AG04449 (cell line): ENCODE data around the gene MON1A.
"Not testable (repeated sequence)": the region's sequence is repeated elsewhere in the genome, so short reads cannot be mapped to it uniquely, and the experiment has no call there.

ENCODE experiments used
- CTCF ChIA-PET: fragments of 350-600 bp; formaldehyde crosslinking; extraction: SDS; loops from one replicate; lab custom pipeline; 2021; ENCODE audit warnings: antibody characterized with exemption; lab: Yijun Ruan, JAX
- POLR2A ChIA-PET: fragments of 400-600, 350-600 bp; formaldehyde crosslinking; extraction: SDS; loops from one replicate; lab custom pipeline; 2020; ENCODE audit warnings: antibody characterized with exemption, inconsistent platforms; lab: Yijun Ruan, JAX
- DNase-seq: peaks from one replicate; pipeline ENCODE4 v3.0.0-alpha.2; 2010; ENCODE audit warnings: low read depth, low spot score
- H3K4me3 ChIP-seq: 2 replicates; pipeline ENCODE4 v1.5.1; 2011; ENCODE audit warnings: low read depth, mild to moderate bottlenecking, control low read depth, low read length
- TF ChIP-seq, protein P1 (sequence below): IDR thresholded peaks from one replicate; pipeline ENCODE4 v1.5.1; 2011; ENCODE audit warnings: mild to moderate bottlenecking, moderate library complexity, low read length, control low read depth, inconsistent platforms; ENCODE audit not compliant: insufficient read depth; ENCODE audit errors: missing control alignments

MON1A gene

DNA sequence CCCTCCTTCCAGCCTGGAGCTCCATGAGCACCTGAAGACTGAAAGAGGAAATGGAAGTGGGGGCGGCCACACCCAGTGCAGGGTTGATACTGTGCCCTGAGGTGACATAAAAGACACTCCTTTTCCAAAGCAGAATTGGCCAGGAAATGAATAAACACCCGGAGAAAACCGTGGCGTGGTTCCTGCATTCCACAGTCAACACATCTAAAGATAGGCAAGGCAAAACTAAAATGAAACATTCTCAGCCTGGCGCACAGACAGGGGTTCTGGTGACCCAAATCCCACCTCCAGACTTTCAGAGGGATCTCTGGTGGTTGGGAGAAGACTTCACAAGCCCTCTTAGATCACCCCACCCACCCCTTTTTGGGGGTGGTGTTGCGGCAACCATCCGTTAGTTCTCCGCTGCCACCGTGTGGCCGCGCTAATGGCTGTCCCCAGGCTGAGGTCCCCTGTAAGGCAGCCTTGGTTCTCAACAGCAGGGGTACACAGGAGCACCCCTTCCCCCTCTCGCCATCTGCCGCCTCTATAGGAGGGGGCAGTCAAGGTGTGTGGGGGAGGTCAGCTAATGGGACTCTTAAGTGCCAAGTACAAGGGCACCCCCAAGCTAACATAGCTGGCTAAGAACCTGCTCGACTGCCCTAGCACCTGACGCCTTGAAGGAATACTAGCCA, 23.4 kb downstream of the MON1A start:
- DNase-seq, result no peak
- TF ChIP-seq, protein P1, sequence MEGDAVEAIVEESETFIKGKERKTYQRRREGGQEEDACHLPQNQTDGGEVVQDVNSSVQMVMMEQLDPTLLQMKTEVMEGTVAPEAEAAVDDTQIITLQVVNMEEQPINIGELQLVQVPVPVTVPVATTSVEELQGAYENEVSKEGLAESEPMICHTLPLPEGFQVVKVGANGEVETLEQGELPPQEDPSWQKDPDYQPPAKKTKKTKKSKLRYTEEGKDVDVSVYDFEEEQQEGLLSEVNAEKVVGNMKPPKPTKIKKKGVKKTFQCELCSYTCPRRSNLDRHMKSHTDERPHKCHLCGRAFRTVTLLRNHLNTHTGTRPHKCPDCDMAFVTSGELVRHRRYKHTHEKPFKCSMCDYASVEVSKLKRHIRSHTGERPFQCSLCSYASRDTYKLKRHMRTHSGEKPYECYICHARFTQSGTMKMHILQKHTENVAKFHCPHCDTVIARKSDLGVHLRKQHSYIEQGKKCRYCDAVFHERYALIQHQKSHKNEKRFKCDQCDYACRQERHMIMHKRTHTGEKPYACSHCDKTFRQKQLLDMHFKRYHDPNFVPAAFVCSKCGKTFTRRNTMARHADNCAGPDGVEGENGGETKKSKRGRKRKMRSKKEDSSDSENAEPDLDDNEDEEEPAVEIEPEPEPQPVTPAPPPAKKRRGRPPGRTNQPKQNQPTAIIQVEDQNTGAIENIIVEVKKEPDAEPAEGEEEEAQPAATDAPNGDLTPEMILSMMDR, result peak; percentile 80
- peak overlapping the region; percentile 21 for H3K4me3 ChIP-seq
- ChIA-PET POLR2A (no interaction called here), CTCF (interaction anchor here (0.6 to 4.2 kb wide), 13 partner anchors 9 to 208 kb away, joined by 3 to 22 read pairs (median 5); partner anchors contain the start of genes INKA1 and MON1A)

DNA sequence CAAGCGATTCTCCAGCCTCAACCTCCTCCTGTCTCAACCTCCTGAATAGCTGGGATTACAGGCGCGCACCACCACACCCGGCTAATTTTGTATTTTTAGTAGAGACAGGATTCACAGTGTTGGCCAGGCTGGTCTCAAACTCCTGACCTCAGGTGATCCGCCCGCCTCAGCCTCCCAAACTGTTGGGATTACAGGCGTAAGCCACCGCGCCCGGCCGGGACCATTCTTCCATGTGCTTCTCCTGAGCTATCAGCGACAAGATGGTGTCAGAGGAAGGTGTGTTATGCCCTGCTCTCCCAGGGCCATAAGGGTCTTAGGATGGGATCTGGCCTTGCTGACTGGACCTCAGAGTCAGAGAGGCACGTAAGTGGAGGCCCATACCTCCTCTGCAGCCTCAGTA, 25.2 kb downstream of the MON1A start:
- POLR2A ChIA-PET, result interaction anchor here (0.6 kb wide), 1 partner anchor 145 kb away, joined by 3 read pairs; no protein-coding TSS in a partner anchor
- CTCF ChIA-PET, result interaction anchor here (0.9 to 4.2 kb wide), 6 partner anchors 10 to 103 kb away, joined by 3 to 22 read pairs (median 6); no protein-coding TSS in a partner anchor
- H3K4me3 ChIP-seq, DNase-seq: not testable (repeated sequence)

DNA sequence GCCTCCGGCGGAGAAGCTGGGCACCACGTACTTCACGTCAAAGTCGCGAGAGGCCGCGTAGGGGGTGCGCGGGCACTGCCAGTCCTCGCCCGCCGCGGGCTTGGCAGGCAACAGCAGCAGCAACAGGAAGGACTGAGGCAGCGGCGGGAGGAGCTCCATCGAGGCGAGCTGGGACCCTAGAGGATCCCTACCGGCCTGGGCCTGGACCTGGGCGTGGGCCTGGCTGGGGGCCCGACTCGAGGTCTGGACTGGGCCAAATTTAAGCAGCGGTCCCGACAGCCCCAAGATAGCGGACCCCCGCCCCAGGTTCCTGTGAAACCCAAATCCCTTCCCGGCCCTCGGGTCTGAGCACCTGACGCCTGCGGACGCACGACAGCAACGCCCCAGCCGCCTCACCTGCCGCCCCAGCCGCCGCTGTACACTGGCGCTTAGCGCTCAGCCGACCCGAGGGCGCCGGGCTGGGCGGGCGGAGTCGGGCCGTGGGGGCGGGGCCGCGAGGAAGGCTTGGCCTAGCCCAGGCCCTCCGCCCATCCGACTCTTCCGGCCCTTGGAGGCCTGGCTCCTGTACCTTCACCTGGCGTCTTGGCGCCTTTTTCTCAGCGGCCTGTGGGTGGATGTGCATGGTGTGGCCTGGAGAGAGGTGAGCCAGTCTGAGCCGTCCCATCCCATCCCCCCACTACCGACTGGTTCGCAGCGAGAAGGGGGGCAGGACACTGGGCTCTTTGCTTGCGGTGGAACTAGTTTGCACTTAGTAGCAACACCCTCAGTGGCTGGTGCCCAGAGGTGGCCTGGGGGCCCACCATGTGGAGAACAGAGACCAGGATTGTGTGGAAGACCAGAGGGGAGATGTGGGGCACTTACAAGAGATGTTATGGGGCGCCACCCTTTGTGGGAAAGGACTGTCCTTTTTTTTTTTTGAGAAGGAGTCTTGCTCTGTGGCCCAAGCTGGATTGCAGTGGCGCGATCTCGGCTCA, 25.9 kb downstream of the MON1A start, which contains the start of gene MST1R:
TSS of gene MST1R (minus strand) at position 423 of the 974 bp plus-strand sequence. CDS start at position 159, 264 bp downstream.
- ChIA-PET CTCF (interaction anchor here (0.9 to 2.9 kb wide), 5 partner anchors 11 to 102 kb away, joined by 3 to 22 read pairs (median 5); no protein-coding TSS in a partner anchor), POLR2A (interaction anchor here (0.6 kb wide), 1 partner anchor 146 kb away, joined by 3 read pairs; no protein-coding TSS in a partner anchor)
- H3K4me3 ChIP-seq, result peak within 1 kb of the TSS; percentile 13; the same call in 1 of the 2 replicates
- TF ChIP-seq, protein P1, result no peak
- no peak for DNase-seq

DNA sequence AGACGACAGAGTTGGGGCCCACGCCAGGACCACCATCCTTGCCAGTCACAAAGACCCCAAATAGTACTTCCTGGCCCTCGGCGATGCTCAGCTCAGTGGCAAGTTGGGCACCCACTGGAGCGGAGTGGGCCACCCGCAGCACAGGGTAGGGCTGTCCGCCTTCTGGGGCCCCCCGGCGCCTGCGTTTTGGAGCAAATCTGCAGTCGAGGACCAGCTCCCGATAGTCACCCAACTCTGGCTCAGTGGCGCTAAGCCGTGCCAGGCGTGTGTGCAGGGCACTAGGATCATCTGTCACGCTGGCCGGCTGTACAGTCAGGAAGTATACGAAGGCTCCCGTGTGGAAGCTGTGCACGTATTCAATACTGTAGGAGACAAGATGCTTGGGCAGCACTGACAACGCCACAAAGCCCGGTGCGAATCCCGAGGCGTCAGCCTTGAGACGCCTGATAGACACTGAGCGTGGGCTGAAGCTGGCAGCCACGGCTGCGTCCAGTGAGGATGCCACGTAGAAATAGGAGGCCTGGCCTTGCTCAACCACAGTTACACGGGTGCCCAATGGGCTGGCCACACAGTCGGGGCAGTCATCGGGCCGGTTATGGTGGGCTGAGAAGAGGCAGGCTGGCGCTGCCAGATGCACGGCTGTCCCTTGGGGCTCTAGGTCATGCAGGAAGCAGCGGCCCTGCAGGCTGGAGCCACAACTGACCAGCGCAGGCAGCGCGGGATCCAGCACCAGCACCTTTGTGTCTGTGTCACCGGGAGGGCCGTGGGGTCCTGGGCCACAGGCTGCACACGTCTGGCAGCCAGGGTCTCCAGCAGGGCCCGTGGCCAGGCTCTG, 26.9 kb downstream of the MON1A start:
- TF ChIP-seq, protein P1, result no peak
- H3K4me3 ChIP-seq, result no peak overlapping the region
- ChIA-PET CTCF (interaction anchor here (1.5 to 2.3 kb wide), 2 partner anchors 21 to 27 kb away, joined by 3 to 5 read pairs; partner anchors contain the start of gene MON1A), POLR2A (no interaction called here)
- no peak for DNase-seq

DNA sequence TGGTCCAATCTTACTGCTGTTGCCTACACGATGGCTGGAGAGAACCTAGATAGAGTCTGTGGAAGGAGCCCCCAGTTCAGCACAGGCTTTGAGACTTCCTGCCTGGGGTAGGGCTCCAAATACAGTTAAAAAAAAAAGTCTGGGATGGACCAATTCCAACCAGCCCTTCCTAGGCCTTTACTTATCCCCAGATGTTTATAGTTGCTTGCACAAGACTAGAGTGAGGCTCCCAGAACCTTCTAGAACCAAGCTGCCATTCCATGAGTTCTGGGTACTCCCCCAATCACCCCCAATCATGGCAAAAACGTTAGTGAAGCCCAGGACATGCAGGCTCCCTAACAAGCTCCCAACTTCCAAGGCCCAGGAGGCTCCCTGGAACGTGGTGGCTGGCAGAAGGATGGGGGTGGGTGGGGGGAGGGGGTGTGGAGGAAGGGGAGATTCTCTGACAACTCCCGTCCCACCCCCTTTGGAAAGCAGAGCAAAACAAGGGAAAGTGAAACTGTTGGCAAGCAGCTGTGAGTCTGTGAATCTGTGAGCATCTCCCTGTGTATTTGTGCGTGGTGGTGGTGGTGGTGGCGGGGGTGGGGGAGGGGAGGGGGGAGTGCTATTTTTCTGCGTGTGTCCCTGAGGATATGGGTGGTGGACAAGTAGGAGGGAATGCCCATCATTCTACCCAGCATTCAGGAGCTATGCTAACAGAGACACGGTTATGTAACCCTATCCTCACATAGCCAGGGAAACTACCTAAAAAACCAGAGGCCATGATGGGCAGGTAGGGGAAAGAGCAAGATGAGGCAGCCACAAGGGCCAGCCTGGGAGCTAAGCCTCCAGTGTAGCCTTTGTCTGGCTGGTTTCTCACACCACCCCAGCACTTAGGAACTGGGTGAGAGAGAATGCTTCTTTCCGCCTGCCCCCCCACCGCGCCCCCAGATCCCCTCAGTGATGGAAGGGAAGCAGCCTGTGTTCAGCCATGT, 28.0 kb downstream of the MON1A start:
- CTCF ChIA-PET, result interaction anchor here (1.3 to 2.3 kb wide), 4 partner anchors 22 to 100 kb away, joined by 3 to 8 read pairs (median 4); partner anchors contain the start of gene MON1A
- no peak for DNase-seq

More for the DNA sequence above, 28.0 kb downstream of the MON1A start:
- no peak overlapping the region for H3K4me3 ChIP-seq
- TF ChIP-seq, protein P1, result no peak
- POLR2A ChIA-PET, result no interaction called here
